ENCODE data around the gene RADIL.
"Not testable (repeated sequence)": the region's sequence is repeated elsewhere in the genome, so short reads cannot be mapped to it uniquely, and the experiment has no call there.

Gene RADIL

DNA sequence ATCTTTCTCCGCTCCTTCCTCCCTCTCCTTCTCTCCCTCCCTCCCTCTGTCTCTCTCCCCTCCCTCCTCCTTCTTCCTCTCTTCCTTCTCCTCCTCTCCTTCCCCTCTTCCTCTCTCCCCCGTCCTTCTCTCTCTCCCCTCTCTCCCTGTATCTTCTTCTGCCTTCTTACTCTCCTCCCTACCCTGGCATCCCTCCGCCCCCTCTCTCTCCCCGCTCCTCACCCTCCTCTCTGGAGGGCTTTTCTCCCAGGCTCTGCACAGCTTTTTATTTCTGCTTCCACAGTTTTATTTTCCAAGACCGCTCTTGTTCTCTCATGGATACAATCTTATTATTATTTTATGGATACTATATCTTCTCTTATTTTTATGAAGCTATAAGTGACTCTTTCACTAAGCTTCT is 75.5 kb downstream of the RADIL start:
- no peak for DNase-seq

DNA sequence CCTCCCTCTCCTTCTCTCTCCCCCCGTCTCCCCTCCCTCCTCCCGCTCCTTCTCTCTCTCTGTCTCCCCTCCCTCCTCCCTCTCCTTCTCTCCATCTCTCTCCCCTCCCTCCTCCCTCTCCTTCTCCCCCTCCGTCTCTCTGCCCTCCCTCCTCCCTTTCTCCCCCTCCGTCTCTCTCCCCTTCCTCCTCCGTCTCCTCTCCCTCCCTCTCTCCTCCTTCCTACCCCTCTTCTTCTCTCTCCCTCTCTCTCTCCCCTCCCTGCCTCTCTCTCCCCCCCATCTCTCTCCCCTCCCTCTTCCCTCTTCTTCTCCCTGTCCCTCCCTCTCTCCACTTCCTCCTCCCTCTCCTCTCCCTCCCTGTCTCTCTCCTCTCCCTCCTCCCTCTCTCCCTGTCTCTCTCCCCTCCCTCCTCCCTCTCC is 75.9 kb downstream of the RADIL start:
- no peak for DNase-seq

DNA sequence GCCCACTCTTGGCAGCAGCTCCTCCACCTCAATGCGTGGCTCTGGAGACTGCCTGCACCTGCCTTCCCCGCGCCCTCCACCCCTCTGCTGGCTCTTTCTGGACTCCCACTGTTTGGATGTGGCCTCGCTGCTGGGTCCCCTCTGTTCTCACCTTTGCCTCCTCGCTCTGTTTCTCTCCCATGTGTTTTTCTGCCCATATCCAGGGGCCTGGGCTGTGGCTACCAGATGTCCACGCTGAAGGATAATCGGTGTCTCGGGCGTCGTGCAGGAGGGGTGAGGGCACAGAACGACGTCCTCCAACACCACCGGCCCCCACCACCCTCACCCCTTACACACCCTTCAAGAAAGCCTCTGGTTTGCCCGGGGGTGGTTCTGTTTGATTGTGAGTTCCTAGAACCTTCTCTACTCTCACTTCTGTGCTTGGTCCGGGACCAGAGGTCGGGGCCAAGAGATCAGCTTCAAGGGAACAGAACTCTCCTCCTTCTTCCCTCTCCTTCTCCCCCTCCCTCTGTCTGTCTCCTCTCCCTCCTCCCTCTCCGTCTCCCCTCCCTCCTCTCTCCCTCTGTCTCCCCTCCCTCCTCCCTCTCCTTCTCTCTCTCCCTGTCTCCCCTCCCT is 76.4 kb downstream of the RADIL start:
- DNase-seq = no peak

DNA sequence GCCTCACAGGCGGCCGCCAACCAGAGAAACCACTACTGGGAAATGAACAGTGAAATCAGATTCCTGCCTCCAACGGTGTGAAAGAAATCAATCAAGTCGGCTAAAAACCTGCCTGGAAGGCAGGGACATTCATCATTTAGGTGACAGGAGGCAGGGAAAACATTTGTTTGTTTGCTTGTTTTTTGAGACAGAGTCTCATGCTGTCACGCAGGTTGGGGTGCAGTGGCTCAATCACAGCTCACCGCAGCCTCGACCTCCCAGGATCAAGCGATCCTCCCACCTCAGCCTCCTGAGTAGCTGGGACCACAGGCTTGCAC is 77.6 kb downstream of the RADIL start:
- no peak for DNase-seq

DNA sequence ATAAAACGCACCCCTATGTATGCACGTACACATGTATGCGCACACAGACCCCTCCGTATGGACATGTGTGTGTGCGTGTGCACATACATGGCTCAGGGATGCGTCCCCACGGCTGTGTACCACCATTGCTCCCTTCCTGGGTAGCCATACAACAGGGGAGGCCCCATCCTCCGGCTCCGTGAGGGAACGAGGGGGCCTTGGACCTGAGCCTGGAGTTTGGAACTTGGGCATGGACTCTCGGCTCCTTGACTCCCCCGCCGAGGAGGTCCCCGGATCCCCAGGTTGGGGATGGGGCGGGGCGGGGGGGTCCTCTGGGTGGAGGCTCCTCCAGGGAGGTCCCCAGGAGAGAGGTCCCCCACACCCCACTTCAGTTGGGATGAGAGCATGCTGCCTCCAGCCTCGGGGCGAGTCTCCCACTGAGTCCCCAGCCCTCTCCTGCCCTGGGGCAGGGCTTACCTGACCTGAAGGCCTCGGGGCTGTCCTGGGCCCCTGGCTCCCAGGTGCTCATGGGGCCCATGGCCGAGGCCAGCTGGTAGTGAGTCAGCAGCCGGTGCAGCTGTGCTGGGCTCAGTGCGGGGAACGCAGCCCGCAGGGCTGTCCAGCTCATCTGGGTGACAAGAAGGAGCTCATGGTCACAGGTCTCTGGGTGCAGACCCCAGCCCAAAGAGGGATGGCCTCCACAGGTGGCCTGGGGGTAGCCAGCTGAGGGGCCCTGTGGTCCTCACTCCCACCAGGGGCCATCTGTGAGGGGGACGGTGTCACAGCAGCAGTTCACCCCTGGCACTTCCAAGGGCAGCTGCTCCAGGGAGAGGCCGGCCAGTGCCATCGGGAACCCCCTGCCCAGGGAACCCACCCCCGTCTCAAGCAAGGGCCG is 78.2 kb downstream of the RADIL start:
- no peak for DNase-seq

DNA sequence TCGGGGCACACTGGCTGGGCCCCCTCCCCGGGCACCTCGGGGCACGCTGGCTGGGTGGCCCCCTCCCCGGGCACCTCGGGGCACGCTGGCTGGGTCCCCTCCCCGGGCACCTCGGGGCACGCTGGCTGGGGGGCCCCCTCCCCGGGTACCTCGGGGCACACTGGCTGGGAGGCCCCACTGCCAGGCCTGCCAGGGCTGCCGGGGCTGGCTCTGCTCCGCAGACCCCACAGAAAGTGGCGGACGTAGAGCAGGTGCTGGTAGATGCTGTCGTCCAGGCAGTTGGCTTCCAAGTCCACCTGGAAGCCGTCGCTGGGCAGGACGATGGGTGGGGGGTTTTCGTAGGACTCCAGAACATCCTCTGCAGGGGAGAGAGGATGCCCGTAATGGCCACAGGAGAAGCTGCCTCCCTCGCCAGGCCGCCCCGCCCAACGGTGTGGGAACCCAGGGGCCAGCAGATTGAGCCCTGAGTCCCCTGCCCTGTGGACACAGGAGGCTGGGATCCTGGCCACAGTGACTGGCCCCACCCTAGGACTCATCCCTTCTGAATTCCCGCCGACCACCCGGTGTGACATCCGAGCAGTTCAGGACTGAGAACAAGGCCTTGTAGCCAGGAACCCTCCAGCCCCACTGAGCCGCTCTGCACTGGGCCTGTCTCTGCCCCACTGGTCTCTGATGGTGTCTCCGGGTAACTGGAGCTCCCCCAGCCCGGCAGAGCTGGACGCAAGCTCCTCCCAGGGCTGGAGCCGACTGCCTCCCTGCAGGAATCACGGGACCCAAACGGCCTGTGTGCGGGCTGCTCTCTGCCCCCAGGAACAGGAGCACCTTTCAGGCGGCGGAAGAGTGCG is 79.9 kb downstream of the RADIL start:
- no peak for DNase-seq

DNA sequence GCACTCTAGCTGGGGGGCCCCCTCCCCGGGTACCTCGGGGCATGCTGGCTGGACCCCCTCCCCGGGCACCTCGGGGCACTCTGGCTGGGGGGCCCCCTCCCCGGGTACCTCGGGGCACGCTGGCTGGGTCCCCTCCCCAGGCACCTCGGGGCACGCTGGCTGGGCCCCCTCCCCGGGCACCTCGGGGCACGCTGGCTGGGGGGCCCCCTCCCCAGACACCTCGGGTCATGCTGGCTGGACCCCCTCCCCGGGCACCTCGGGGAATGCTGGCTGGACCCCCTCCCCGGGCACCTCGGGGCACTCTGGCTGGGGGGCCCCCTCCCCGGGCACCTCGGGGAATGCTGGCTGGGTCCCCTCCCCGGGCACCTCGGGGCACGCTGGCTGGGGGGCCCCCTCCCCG is 80.9 kb downstream of the RADIL start:
- not testable (repeated sequence) for DNase-seq

DNA sequence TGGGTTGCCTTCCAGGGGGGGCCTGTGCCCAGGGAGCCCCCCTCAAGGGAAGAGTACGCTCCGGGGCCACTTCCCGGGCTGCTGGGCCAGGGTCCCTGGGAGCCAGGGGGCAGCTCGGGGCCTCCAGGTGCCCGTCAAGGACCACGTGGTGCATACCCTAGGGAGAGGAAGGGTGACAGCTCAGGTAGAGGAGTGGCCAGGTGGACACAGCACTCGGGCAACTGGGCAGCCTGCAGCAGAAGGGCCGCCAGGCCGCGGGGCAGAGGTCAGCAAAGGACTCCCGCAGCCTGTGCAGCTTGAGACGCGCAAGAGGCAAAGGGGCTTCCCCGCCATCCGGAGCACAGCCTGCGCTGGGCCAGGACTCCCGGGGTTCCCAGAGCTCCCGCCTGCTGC is 81.7 kb downstream of the RADIL start:
- no peak for DNase-seq

DNA sequence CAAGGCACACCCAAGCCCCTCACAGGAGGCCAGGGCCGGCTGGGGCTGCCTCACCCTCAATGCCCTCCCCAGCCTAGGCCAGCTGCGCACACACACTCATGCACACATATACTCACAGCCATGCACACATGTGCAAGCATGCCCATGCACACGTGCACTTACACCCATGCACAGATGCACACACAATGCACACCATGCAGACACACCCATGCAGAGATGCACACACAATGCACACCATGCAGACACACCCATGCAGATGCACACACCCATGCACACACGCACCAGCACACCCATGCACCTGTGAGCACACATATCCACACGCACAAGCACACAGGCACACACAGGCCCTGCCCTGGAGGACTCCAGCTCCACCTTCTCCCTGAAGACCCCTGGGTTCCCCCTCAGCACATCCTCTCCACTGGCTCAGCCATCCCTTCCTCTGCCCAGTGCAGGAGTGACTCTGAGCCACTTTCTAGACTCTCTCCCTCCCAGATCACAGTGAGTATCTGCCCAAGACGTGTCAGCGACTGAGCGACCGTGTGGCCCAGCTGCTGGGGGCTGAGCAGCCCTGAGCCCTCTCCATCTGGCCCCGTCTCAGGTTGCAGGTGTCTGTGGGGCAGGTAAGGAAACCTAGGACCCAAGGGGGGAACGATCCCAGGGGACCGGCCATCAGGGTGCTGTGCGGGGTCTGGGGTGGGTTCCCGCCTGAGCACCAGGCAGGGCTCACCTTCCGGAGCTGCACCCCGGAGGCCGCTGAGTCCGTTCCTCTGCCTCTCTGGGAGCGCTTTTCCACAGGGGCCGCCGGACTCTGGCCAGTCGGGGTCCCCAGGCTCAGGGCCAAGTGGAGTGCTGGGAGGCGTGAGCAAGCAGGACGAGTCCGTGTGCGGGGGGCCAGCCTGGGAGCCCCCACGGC is 82.3 kb downstream of the RADIL start:
- no peak for DNase-seq

DNA sequence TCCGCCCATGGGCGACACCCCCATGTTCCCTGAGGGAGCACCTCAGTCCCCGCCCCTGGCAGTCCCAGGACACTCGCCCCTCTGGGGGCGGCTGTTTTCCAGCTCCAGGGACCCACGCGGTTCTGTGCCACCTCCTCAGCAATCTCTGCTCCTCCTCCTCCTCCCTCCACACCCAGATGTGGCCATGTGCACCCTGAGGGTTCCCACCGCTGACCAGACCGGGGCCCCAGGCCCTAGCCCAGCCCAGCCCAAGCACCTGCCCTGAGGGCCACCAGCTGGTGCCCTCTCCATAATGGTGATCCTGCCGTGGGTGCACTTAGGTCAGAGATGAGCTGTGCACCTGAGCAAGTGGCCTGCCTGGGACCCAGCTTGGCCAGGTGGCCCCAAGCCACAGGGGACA is 83.0 kb downstream of the RADIL start:
- no peak for DNase-seq

DNA sequence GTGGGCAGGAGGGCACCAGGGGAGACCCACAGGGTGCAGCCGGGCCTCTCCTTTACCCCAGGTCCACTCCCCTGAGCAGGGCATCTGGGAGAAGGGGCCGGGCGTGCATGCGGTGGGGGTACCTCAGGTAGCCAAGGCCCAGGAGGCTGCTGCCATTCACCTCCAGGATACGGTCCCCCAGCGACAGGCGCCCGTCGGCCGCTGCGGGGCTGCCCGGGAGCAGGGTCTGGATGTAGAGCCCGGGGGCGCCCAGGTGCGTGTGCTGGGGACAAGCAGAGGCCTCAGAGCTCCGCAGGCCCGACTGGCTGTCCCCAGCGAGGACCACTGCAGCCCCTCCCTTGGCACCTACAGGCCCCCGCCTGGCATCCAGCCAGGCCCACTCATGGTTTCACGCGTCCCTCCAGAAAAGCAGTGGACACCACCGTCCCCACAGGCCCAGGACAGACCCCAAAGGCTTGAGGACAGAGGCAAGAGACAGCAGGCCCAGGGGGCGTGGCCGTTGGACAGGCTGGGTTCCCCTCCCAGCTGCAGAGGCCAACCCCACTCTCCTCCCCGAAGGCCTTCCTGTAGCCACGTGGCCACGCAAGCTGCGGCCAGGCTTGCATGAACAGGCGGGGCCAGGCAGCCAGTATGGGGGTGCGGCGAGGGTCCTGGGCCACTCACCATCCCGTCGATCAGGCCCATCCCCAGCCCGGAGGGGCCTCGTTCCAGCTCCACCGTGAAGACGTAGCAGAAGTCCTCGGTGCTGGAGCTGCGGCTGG is 83.8 kb downstream of the RADIL start:
- DNase-seq = no peak

DNA sequence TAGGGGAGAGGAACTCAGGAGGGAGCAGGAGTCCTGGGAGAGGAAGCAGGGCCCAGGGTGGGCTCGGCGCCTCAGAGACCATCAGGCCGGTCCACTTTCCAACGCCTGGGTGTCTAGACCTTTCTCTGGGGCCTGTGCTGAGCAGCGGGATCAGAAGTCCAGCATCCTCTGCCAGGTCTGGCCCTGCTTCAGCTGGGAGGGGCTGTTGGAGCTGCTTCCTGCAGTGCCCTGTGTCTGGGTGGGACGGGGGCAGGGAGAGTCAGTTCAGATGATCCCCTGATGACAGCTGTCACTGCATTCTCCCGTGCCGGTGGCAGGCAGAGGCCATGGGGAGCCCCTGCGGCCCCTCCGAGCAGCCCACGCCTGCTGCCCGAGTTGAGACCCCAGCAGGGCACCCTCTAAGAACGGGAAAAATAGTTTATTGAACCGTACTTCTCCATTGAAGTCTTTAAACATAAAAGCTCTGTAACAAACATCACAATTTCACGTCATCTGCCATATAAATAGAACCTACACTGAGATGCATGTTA is 84.7 kb downstream of the RADIL start:
- no peak for DNase-seq

DNA sequence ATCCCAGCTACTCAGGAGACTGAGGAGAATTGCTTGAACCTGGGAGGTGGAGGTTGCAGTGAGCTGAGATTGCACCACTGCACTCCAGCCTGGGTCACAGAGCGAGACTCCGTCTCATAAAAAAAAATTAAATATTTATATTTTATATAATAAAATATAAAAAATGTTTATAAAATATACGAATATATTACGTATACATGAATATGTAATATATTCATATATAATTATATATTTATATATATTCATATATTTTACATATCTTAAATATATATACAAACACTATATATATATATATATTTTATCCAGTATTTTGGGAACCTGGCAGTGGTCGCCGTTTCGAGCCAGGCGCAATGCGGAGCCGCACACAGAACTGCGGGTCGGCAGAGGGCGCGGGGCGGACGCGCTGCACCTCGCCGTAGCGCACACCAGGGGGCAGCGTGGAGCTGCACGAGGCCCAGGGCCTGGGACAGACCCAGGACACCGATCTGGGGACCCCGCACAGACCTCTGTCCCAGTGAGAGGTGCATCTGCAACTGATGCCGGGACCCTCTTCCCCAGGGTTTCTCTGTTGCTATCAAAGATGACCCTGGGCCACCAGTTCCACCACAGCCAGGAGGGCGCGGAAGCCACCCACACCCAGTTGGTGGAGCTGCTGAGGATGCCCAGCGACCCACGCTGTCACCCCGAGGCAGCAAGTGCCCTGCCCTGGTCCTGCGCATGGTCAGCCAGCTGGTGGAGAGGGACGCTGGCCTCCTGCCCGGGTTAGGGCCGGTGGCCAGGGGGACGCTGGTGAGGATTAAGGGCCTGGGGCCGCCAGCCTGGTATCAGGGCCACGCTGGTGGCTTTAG is 85.4 kb downstream of the RADIL start:
- peak; percentile 60 for DNase-seq

DNA sequence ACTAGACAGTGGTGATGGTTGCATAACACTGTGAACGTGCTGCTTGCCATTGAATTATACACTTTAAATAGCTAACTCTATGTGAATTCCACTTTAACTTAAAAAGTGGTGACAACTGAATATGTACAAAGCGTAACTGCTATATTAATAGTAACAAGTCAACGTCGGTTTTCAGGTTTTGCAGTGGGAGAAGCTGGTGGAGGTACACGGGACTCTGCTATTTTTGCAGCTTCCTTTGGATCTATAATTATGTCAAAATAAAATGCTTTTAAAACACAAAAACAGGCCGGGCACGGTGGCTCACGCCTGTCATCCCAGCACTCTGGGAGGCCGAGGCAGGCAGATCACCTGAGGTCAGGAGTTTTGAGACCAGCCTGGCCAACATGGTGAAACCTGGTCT is 87.1 kb downstream of the RADIL start:
- no peak for DNase-seq

DNA sequence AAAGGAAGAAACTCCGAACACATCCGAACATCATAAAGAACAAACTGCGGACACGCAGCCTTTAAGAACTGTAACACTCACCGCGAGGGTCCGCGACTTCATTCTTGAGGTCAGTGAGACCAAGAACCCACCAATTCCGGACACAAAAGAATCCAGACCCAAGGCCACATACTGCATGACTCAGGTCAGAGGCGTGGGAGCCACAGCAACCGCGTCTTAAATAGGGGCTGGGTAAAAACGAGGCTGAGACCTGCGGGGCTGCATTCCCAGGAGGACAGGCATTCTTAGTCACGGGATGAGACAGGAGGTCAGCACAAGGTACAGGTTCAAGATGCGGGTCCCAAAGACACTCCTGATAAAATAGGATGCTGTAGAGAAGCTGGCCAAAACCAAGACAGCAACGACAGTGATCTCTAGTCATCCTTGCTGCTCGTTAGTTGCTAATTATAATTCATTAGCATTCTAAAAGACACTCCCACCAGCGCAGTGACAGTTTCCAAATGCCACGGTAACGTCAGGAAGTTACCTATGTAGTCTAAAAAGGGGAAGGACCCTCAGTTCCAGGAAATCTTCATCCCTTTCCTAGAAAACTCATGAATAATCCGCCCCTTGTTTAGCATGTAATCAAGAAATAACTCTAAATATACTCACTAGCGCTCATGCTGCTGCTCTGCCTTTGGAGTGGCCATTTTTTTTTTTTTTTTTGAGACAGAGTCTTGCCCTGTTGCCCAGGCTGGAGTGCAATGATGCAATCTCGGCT is 88.7 kb downstream of the RADIL start:
- DNase-seq = no peak

DNA sequence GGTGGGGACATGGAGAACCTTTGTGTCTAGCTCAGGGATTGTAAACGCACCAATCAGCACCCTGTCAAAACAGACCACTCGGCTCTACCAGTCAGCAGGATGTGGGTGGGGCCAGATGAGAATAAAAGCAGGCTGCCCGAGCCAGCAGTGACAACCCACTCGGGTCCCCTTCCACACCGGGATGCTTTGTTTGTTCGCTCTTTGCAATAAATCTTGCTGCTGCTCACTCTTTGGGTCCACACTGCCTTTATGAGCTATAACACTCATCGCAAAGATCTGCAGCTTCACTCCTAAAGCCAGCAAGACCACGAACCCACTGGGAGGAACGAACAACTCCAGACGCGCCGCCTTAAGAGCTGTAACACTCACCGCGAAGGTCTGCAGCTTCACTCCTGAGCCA is 89.3 kb downstream of the RADIL start:
- DNase-seq = not testable (repeated sequence)

DNA sequence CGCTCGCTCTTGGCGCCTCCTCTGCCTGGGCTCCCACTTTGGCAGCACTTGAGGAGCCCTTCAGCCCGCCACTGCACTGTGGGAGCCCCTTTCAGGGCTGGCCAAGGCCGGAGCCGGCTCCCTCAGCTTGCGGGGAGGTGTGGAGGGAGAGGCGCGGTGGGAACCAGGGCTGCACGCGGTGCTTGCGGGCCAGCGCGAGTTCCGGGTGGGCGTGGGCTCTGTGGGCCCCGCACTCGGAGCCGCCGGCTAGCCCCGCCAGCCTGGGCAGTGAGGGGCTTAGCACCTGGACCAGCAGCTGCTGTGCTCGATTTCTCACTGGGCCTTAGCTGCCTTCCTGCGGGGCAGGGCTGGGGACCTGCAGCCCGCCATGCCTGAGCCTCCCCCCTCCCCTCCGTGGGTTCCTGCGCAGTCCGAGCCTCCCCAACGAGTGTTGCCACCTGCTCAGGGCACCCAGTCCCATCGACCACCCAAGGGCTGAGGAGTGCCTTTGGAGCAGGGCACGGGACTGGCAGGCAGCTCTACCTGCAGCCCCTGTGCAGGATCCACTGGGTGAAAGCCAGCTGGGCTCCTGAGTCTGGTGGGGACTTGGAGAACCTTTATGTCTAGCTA is 90.0 kb downstream of the RADIL start:
- not testable (repeated sequence) for DNase-seq

DNA sequence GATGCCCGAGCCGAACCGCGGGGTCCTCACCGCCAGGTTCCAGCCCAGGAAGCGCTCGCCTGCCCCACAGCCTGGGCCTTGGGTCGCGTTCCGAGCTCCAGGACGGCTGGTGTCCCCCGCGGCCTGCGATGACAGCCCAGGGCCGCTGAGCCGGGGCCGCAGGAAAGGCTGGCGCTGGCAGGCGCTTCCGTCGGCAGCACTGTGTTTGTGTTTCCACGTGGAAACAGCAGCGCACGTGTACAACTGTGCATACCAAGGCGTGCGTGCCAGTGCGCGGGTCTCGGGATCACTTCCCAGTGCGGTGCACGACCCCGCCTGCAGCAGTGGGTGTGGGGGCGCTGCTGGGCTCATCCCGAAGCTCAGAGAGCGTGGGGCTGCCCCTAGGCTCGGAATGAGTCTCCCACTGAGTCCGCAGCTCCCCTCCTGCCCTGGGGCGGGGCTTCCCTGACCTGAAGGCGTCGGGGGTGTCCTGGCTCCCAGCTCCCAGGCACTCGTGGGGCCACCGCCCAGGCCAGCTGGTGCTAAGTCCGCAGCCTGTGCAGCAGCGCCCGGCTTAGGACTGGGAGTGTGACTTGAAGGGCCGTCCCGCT is 90.9 kb downstream of the RADIL start:
- DNase-seq = peak; percentile 5

All from CD4-positive, alpha-beta T cell treated with Interleukin-21 for 1 hour (primary cell).